Limb (tissue), 2 donors: ENCODE results near the gene CA6.
"Not testable (repeated sequence)": the region's sequence is repeated elsewhere in the genome, so short reads cannot be mapped to it uniquely, and the experiment has no call there.

ENCODE experiments used
- DNase-seq, 2 donors: peaks; one replicate each; pipeline ENCODE4 v3.0.0-alpha.2; 2016; ENCODE audit errors: extremely low spot score in 2 of 2

Gene CA6

GRCh38 chr1:8945568-8945967 lies at the start of gene CA6:
Gene CA6 (plus strand): TSS chr1:8945868. CDS start chr1:8945887, 19 bp downstream.
- DNase-seq: no peak

GRCh38 chr1:8896775-8897174 lies 48.9 kb upstream of the CA6 start:
- not testable (repeated sequence) for DNase-seq

- not testable (repeated sequence) for DNase-seq
These were observed 48.2 kb upstream of the CA6 start for GRCh38 chr1:8897505-8897904.

GRCh38 chr1:8898418-8898817 lies 47.2 kb upstream of the CA6 start:
- DNase-seq: not testable (repeated sequence)

- no peak for DNase-seq
These were observed 46.6 kb upstream of the CA6 start for GRCh38 chr1:8899046-8899445.

- DNase-seq: not testable (repeated sequence)
These were observed 45.0 kb upstream of the CA6 start for GRCh38 chr1:8900684-8901083.

GRCh38 chr1:8902765-8903164 lies 42.9 kb upstream of the CA6 start:
- DNase-seq: no peak

- DNase-seq: no peak
These were observed 42.3 kb upstream of the CA6 start for GRCh38 chr1:8903410-8903809.

- peak in 1 of 2 donors; percentile 29 for DNase-seq
These were observed 41.6 kb upstream of the CA6 start for GRCh38 chr1:8903908-8904650.

- DNase-seq: peak in 1 of 2 donors; percentile 49
These were observed 40.0 kb upstream of the CA6 start for GRCh38 chr1:8905582-8906191.

GRCh38 chr1:8908388-8909151 lies 37.1 kb upstream of the CA6 start:
- DNase-seq: no peak

GRCh38 chr1:8910331-8910730 lies 35.3 kb upstream of the CA6 start:
- no peak for DNase-seq

- DNase-seq: no peak
These were observed 34.8 kb upstream of the CA6 start for GRCh38 chr1:8910914-8911313.

- no peak for DNase-seq
These were observed 34.0 kb upstream of the CA6 start for GRCh38 chr1:8911416-8912309.

GRCh38 chr1:8913457-8913856 lies 32.2 kb upstream of the CA6 start:
- DNase-seq: no peak

- no peak for DNase-seq
These were observed 31.2 kb upstream of the CA6 start for GRCh38 chr1:8914466-8914865.

GRCh38 chr1:8915446-8915845 lies 30.2 kb upstream of the CA6 start:
- DNase-seq: no peak

- not testable (repeated sequence) for DNase-seq
These were observed 28.1 kb upstream of the CA6 start for GRCh38 chr1:8917536-8917935.

GRCh38 chr1:8922962-8923361 lies 22.7 kb upstream of the CA6 start:
- DNase-seq: no peak

GRCh38 chr1:8925406-8925805 lies 20.3 kb upstream of the CA6 start:
- DNase-seq: no peak

GRCh38 chr1:8925960-8926359 lies 19.7 kb upstream of the CA6 start:
- no peak for DNase-seq
